HG03108 (cell line): ENCODE data around the gene TULP4.

ENCODE experiments used
- ATAC-seq: cut with Tn5 transposase; IDR thresholded peaks from one replicate; pipeline ENCODE4 v1.9.1; 2021; ENCODE audit warnings: moderate library complexity; ENCODE audit not compliant: unreplicated experiment

Gene TULP4, protein sequence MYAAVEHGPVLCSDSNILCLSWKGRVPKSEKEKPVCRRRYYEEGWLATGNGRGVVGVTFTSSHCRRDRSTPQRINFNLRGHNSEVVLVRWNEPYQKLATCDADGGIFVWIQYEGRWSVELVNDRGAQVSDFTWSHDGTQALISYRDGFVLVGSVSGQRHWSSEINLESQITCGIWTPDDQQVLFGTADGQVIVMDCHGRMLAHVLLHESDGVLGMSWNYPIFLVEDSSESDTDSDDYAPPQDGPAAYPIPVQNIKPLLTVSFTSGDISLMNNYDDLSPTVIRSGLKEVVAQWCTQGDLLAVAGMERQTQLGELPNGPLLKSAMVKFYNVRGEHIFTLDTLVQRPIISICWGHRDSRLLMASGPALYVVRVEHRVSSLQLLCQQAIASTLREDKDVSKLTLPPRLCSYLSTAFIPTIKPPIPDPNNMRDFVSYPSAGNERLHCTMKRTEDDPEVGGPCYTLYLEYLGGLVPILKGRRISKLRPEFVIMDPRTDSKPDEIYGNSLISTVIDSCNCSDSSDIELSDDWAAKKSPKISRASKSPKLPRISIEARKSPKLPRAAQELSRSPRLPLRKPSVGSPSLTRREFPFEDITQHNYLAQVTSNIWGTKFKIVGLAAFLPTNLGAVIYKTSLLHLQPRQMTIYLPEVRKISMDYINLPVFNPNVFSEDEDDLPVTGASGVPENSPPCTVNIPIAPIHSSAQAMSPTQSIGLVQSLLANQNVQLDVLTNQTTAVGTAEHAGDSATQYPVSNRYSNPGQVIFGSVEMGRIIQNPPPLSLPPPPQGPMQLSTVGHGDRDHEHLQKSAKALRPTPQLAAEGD (N-terminal part only)

GRCh38 chr6:158312165-158312564 is at the start of gene TULP4:
Gene TULP4, plus strand, starts transcription at chr6:158312465. Its CDS starts 1,552 bp downstream, at chr6:158314017.
- no peak for ATAC-seq

DNA sequence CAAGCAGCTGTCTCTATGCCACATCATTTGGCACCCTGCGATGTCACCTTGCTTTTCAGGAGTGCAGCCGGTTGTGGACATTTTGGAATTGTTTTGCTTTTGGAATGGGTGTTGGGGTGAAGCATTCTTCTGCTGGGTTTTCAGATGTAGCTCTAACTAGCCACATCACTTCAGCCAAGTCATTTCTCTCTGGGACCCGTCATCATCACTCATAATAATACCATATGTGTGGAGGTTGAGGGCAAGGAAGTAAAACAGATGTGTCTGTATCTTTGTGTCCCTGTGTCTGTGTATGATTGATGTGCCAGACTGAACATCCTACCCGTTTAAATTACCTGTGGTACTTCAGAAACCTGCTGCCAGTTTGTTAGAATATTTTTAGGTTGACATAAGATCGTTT is 49.5 kb upstream of the TULP4 start:
- no peak for ATAC-seq

DNA sequence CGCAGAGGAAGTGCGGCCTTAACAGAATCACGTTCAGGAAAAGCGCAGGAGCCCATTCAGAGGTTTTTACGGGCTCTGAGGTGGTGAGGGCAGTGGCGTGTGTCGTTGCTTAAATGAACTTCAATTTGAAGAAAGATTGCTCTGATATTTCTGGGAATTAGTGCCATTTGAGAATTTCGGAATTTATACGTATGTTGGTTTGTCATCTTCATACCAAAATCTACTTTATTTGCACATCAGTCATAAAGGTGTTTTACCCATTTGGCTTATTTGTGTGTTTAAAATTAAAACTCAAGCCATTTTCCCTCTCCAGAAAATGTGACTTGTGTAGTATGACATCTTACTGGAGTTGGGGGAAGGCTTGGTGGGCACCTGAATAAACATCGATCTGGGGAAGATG is 48.1 kb upstream of the TULP4 start:
- no peak for ATAC-seq

DNA sequence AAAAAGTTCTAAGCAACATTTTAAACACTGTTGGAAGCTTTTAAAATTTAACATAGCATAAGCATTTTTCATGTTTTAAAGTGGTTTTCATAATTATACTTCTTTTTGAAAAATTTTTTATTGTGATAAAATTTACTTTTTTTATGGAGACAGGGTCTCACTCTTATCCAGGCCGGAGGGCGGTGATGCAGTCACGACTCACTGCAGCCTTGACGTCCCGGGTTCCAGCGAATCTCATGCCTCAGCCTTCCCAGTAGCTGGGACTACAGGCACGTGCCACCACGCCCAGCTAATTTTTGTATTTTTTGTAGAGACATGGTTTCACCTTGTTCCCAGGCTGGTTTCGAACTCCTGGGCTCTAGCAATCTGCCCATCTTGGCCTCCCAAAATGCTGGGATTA is 46.1 kb upstream of the TULP4 start:
- ATAC-seq = no peak

- no peak for ATAC-seq
These were observed 43.7 kb upstream of the TULP4 start for GRCh38 chr6:158268361-158269147.

DNA sequence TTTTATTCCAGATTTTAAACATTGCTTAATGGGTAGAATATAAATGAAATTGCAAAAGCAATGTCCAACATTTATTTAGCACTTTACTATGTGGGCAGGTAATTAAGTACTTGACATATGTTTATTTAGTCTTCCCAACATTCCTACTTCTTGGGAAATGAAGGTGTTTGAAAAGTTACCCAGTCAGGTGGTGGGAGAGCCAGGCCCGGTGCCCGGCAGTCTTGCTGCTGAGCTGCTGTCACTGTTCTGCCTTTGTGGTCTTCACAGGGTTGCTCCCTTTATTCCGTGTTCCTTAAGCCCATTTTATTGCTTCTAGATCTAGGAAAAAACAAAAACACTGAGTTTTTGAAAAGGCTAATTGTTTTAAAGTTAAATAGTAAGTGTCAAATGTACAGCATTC is 42.6 kb upstream of the TULP4 start:
- ATAC-seq = no peak

DNA sequence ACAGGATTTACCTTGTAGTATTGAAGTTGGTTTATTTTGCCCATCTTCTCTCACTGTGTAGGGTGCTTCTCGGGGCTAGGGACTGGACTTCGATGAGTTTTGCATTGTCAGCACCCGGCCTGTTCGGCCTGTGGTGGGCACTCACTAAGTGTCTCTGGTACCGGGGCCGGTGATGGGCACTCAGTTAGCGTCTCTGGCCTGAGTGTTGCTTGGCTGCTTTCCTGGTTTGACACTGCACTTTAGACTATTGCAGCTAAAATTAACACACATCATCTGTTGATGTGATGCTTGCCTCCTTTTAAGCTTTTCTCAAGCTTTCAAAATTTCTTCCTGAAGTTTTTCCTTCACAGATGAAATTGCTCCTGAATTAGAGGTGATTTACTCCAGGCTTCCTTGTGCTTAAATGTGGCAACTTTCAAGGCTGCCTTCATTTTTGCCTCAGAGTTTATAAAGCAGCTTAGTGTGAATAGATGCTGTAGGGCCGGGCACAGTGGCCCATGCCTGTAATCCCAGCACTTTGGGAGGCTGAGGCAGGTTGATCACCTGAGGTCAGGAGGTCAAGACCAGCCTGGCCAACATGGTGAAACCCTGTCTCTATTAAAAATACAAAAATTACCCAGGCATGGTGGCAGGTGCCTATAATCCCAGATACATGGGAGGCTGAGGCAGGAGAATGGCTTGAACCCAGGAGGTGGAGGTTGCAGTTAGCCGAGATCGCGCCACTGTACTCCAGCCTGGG is 41.7 kb upstream of the TULP4 start:
- no peak for ATAC-seq

GRCh38 chr6:158272324-158272723 is 39.9 kb upstream of the TULP4 start:
- ATAC-seq = no peak

DNA sequence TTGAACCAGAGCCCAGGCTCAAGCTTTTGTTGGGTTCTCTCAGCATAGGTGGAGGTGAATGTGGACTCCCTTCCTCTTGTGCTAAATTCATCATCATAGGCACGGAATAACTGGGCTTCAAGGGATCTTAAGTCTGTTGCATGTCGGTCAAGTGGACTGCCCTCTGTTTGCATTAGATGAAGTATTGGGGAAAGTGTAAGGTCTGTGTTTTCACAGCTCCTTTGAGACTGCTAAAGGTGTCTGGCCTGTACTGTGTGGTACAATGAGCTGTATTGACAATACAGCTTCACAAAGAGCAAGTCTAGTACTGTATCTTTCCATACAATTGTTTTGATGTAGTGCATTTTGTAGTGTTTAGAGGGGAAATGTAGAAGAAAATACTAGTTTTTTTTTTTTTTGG is 34.3 kb upstream of the TULP4 start:
- ATAC-seq = no peak

GRCh38 chr6:158279615-158280014 is 32.6 kb upstream of the TULP4 start:
- ATAC-seq = no peak

DNA sequence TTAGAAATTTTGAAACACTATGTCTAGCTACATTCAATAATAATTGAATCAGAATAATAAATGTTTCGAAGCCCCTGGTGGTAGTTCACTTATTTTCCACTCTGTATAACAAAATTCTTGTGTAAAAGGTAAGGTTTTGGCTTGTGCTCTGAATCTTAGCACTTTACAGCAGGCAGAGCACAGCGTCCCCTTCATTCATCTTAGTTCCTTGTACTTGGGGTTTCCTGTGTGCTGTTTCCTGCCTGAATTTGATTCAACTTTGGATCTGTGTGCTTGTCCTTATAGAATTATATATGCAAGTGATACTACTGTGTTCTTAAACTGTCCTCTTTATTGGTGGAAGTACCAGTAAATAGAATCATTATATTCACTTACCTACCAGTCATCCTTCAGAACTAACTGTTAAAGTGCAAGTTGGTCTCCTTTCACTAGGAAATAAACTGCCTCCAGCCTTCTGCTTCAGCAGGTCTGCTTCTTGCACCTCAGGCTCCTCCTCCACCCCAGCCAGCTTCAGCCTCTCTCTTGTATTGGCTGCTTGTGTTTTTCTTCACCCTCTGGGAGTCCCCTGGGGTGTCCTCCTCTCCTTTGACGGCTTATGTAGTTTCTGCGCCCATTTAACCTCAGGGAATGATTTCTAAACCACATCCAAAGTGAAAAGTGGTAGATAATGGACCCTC is 28.8 kb upstream of the TULP4 start:
- ATAC-seq = peak; percentile 48

DNA sequence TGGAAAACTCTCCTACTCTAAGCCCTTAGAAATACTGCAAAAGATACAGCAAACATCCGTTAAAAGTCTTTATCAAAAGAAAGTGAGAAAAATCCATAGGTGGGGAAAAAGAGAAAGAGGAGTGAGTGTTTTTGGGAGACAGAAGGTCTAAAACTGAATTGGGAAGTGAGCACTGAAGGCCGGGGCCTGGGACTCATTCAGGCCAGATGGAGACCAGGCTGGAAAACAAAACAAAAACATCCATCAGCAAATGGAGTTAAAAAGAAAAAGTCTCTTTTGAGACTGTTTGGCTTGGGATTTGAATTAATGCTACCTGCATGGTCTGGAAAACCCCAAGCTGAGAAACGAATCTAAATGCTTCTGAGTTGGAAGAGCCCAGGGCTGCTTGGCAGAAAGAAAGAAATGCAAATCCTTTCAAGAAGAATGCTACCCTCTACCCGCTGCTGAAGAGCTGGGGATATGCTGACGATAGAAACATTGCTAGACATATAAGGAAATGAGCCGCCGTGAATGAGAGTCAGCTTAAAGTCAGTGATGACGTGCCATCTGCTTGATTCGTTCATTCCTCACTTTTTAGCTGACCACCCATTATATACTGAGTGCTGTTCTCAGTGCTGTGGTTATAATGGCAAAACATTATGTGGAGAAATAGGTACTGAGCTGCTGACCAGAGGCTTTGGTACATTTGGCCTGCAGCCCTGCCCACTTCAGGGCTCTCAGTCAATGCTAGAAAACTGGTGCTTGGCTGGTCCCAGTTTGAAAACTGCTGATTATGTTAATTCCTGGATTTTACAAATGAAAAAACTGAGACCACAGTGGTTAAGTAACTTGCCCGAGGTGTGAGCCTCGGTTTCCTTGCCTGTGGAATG is 28.0 kb upstream of the TULP4 start:
- peak; percentile 19 for ATAC-seq

DNA sequence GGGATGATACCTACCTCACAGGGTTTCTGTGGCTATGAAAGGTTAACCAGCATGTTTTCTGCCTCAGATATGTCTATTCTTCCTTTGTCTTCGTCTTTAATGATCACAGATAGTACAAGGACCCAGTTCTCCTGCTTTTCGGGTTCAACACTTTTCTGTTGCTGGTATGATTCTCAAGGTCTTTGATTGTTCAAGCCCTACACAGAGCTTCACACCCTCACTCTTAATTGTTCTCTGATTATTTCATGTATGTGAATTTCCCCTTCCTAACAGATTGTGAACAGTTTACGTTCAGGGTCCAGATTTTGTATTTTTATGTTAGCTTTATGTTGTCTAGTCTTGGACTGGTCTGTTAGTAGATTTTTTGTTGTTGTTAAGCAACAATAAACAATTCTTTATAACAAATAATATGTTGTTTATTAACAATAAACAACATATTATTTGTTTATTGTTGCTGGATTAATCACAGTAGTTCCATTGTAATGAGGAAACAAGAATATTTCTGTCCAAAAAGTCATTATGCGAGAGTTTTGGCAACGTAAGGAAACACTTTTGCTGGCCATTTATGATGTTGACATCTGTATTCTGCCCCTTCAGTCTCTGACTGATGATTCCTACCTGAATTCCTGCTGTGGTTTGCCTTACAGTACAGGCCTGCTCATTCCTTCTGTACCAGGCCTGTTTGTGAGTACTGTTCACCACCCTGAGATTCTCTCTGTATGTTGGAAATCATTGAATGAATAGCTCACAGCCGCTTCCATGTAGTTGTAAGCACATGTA is 27.2 kb upstream of the TULP4 start:
- no peak for ATAC-seq

- ATAC-seq = no peak
These were observed 26.6 kb upstream of the TULP4 start for GRCh38 chr6:158285656-158286021.

DNA sequence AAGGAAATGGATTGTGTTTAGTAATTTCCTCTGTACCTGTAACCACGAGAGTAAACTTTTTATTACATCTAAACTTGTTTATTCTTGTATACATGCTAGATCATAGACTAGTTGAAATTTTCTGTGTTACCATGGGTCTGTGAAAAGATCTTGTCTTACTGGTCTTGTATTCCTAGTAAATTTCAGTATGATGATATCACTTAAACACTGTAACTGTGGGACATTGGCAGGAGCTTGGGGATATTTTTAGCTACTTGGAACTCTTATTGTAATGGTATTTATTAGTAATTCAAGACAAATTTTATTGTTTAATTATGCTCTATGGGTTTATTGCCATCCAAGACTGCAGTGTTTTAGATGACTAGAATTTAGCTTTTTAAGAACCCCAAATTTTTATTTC is 25.9 kb upstream of the TULP4 start:
- ATAC-seq = no peak

DNA sequence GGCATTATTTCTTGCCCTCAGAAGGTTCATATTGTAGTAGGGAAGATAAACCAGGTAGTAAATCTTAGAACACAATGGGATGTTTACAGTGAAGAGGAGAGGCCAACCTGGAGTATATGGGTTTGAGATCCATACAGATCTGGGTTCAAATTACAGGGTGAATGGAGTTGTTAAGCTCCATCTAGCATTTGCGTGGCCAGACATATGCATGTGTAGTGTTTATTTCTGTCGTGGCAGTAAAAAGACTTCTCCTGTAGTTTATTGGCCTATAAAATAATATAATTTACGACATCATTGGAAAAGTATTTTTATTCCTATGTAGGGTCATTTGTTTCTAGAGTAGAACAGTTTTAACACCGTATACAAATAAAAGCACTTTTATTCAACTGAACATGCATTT is 25.2 kb upstream of the TULP4 start:
- ATAC-seq = no peak

- ATAC-seq = no peak
These were observed 22.2 kb upstream of the TULP4 start for GRCh38 chr6:158290040-158290439.

- ATAC-seq = peak; percentile 86
These were observed 21.6 kb upstream of the TULP4 start for GRCh38 chr6:158290659-158291058.

GRCh38 chr6:158292016-158292415 is 20.2 kb upstream of the TULP4 start:
- no peak for ATAC-seq
